NAMALWA (cell line): ENCODE data around the gene KCNH5.
"Not testable (repeated sequence)": the region's sequence is repeated elsewhere in the genome, so short reads cannot be mapped to it uniquely, and the experiment has no call there.

Source experiments
- DNase-seq: peaks from one replicate; pipeline ENCODE4 v3.0.0-alpha.2; 2015; ENCODE audit warnings: low spot score

Gene KCNH5

GRCh38 chr14:62882967-62883366 lies 162.3 kb downstream of the KCNH5 start:
- DNase-seq = no peak

- no peak for DNase-seq
Measured at GRCh38 chr14:62866376-62866775, 178.9 kb downstream of the KCNH5 start.

GRCh38 chr14:62864588-62864987 lies 180.7 kb downstream of the KCNH5 start:
- DNase-seq = no peak

GRCh38 chr14:62858011-62858410 lies 187.2 kb downstream of the KCNH5 start:
- DNase-seq = not testable (repeated sequence)

GRCh38 chr14:62854951-62855350 lies 190.3 kb downstream of the KCNH5 start:
- DNase-seq = no peak

GRCh38 chr14:62847168-62847567 lies 198.1 kb downstream of the KCNH5 start:
- no peak for DNase-seq

GRCh38 chr14:62844546-62844945 lies 200.7 kb downstream of the KCNH5 start:
- no peak for DNase-seq

GRCh38 chr14:62824086-62824485 lies 221.2 kb downstream of the KCNH5 start:
- no peak for DNase-seq

- DNase-seq = no peak
Measured at GRCh38 chr14:62819931-62820330, 225.3 kb downstream of the KCNH5 start.

- DNase-seq = no peak
Measured at GRCh38 chr14:62807636-62808035, 237.6 kb downstream of the KCNH5 start.

- DNase-seq = no peak
Measured at GRCh38 chr14:62800577-62800976, 244.7 kb downstream of the KCNH5 start.

GRCh38 chr14:62796431-62796830 lies 248.8 kb downstream of the KCNH5 start:
- no peak for DNase-seq

- no peak for DNase-seq
Measured at GRCh38 chr14:62792578-62792977, 252.7 kb downstream of the KCNH5 start.

GRCh38 chr14:62781328-62781727 lies 263.9 kb downstream of the KCNH5 start:
- DNase-seq = not testable (repeated sequence)

- no peak for DNase-seq
Measured at GRCh38 chr14:62778852-62779251, 266.4 kb downstream of the KCNH5 start.

GRCh38 chr14:62778310-62778709 lies 266.9 kb downstream of the KCNH5 start:
- DNase-seq = no peak

- no peak for DNase-seq
Measured at GRCh38 chr14:62777510-62777909, 267.7 kb downstream of the KCNH5 start.

- no peak for DNase-seq
Measured at GRCh38 chr14:62776300-62776699, 269.0 kb downstream of the KCNH5 start.

GRCh38 chr14:62768753-62769152 lies 276.5 kb downstream of the KCNH5 start:
- no peak for DNase-seq

GRCh38 chr14:62763951-62764350 lies 281.3 kb downstream of the KCNH5 start:
- no peak for DNase-seq

GRCh38 chr14:62759796-62760195 lies 285.5 kb downstream of the KCNH5 start:
- DNase-seq = no peak

- DNase-seq = not testable (repeated sequence)
Measured at GRCh38 chr14:62746881-62747280, 298.4 kb downstream of the KCNH5 start.

GRCh38 chr14:62745496-62745895 lies 299.8 kb downstream of the KCNH5 start:
- no peak for DNase-seq

GRCh38 chr14:62743560-62743959 lies 301.7 kb downstream of the KCNH5 start:
- no peak for DNase-seq

- DNase-seq = no peak
Measured at GRCh38 chr14:62743118-62743517, 302.1 kb downstream of the KCNH5 start.
